ENCODE data around the gene MYBBP1A. TPM values are rescaled to one million over a fixed set of nuclear protein-coding genes. Genes with fewer than 3 reads are reported as not detected.

MYBBP1A gene
- total and polyA plus RNA-seq, 7 donors, result 28.5 to 63.2 (median 41.0) TPM

- Histone ChIP-seq H3K36me3 (ENCODE audit: insufficient read depth in 1 of 2, low read depth in 1 of 2) (peaks cover 0 to 10% of the 10 kb centered on the region in 2 donors), H3K4me1 (peaks cover 20% of the 10 kb centered on the region)
- peak in 1 of 2 donors; percentile 79 for DNase-seq
These were observed 28.6 kb upstream of the MYBBP1A start for GRCh38 chr17:4583782-4584100.

GRCh38 chr17:4583206-4583605 is 28.0 kb upstream of the MYBBP1A start:
- ATAC-seq (no peak), DNase-seq (peak in 1 of 2 donors; percentile 32)
- WGBS, 3 donors, result 73 to 82% (median 74%) methylated on average over 3 of the region's 3 CpGs
- TF ChIP-seq CTCF (IDR thresholded peaks at IDR 0.05), result no peak
- intact Hi-C loops (cut with DNase I), result loop anchor here (5.0 kb wide), 2 partner anchors 34 to 39 kb away; no protein-coding TSS in a partner anchor
- Histone ChIP-seq H3K27ac (peak overlapping the region; percentile 99), H3K4me3 (peak overlapping the region; percentile 81), H3K36me3 (ENCODE audit: insufficient read depth in 1 of 2, low read depth in 1 of 2) (peaks cover 0 to 10% of the 10 kb centered on the region in 2 donors), H3K27me3 (ENCODE audit: insufficient read depth in 3 of 3, low read length in 2 of 3) (no peaks in the 10 kb centered on the region), H3K4me1 (peaks cover 17% of the 10 kb centered on the region), H3K9me3 (no peaks in the 10 kb centered on the region)

More at GRCh38 chr17:4583782-4584100, 28.6 kb upstream of the MYBBP1A start:
- intact Hi-C loops (cut with DNase I), result loop anchor here (5.0 kb wide), 2 partner anchors 34 to 39 kb away; no protein-coding TSS in a partner anchor
- Histone ChIP-seq H3K4me3 (peak overlapping the region; percentile 81), H3K27ac (peak overlapping the region; percentile 99), H3K27me3 (ENCODE audit: insufficient read depth in 3 of 3, low read length in 2 of 3) (no peaks in the 10 kb centered on the region), H3K9me3 (no peaks in the 10 kb centered on the region)
- TF ChIP-seq CTCF (IDR thresholded peaks at IDR 0.05), result peak; percentile 49
- 13 to 22% (median 20%) methylated on average over 12 of the region's 12 CpGs for WGBS, 3 donors
- ATAC-seq, result peak; percentile 55 to 67 (median 63)

GRCh38 chr17:4582691-4583090 is 27.5 kb upstream of the MYBBP1A start:
- Histone ChIP-seq H3K36me3 (ENCODE audit: insufficient read depth in 1 of 2, low read depth in 1 of 2) (peaks cover 0 to 10% of the 10 kb centered on the region in 2 donors), H3K4me1 (peaks cover 17% of the 10 kb centered on the region), H3K27me3 (ENCODE audit: insufficient read depth in 3 of 3, low read length in 2 of 3) (no peaks in the 10 kb centered on the region), H3K9me3 (no peaks in the 10 kb centered on the region), H3K27ac (no peak overlapping the region), H3K4me3 (no peak overlapping the region)
- ATAC-seq, result no peak
- DNase-seq, result peak in 1 of 2 donors; percentile 41
- no peak for TF ChIP-seq CTCF (IDR thresholded peaks at IDR 0.05)
- 80 to 83% (median 82%) methylated on average over 8 of the region's 8 CpGs for WGBS, 3 donors
- intact Hi-C loops (cut with DNase I), result loop anchor here (5.0 kb wide), 2 partner anchors 35 to 40 kb away; no protein-coding TSS in a partner anchor

- 56 to 67% (median 63%) methylated on average over 5 to 7 of the region's 7 CpGs for WGBS, 3 donors
- no peaks in the 10 kb centered on the region for H3K27me3 ChIP-seq (ENCODE audit: insufficient read depth in 3 of 3, low read length in 2 of 3)
- intact Hi-C loops (cut with DNase I), result loop anchor here (5.0 kb wide), 2 partner anchors 35 to 40 kb away; no protein-coding TSS in a partner anchor
- no peak for ATAC-seq
- no peaks in the 10 kb centered on the region for H3K9me3 ChIP-seq
- H3K4me1 ChIP-seq, result peaks cover 21% of the 10 kb centered on the region
- no peak overlapping the region for H3K4me3 ChIP-seq
- peak in 1 of 2 donors; percentile 48 for DNase-seq
- H3K36me3 ChIP-seq (ENCODE audit: insufficient read depth in 1 of 2, low read depth in 1 of 2), result peaks cover 0 to 6% of the 10 kb centered on the region in 2 donors
- no peak overlapping the region for H3K27ac ChIP-seq
- TF ChIP-seq CTCF (IDR thresholded peaks at IDR 0.05), result no peak
These were observed 26.9 kb upstream of the MYBBP1A start for GRCh38 chr17:4582101-4582501.

GRCh38 chr17:4580291-4580690 is 25.1 kb upstream of the MYBBP1A start:
- no peaks in the 10 kb centered on the region for H3K9me3 ChIP-seq
- H3K27ac ChIP-seq, result no peak overlapping the region
- intact Hi-C loops (cut with DNase I), result loop anchor here (5.0 kb wide), 2 partner anchors 37 to 42 kb away; no protein-coding TSS in a partner anchor
- DNase-seq (peak in 1 of 2 donors; percentile 52), ATAC-seq (no peak)
- no peak for TF ChIP-seq CTCF (IDR thresholded peaks at IDR 0.05)
- no peaks in the 10 kb centered on the region for H3K36me3 ChIP-seq (ENCODE audit: insufficient read depth in 1 of 2, low read depth in 1 of 2)
- H3K4me3 ChIP-seq, result no peak overlapping the region
- WGBS, 3 donors, result 64 to 73% (median 66%) methylated on average over 7 of the region's 7 CpGs
- no peaks in the 10 kb centered on the region for H3K27me3 ChIP-seq (ENCODE audit: insufficient read depth in 3 of 3, low read length in 2 of 3)
- H3K4me1 ChIP-seq, result peaks cover 39% of the 10 kb centered on the region

Measured in psoas muscle (tissue), 8 donors.